Spleen (tissue), 11 donors: ENCODE data around the gene CLCN6. TPM values are rescaled to one million over a fixed set of nuclear protein-coding genes. Genes with fewer than 3 reads are reported as not detected.

Source experiments
- DNase-seq: peaks from one replicate; pipeline ENCODE4 v3.0.0-alpha.2; 2020
- H3K27ac ChIP-seq, 8 donors: fragments of 200-600 bp; sonication (generic) in 7 of 8; 1 replicate in 4 of 8; 2 replicates in 4 of 8; pipeline versions ENCODE4 v1.5.0 to v1.8.0; 2016 to 2021; ENCODE audit warnings: inconsistent platforms in 4 of 8, mild to moderate bottlenecking in 4 of 8, moderate library complexity in 1 of 8
- H3K27me3 ChIP-seq, 7 donors: fragments of 200-600 bp; sonication (generic) in 6 of 7; replicated peaks in 1 of 7; 1 replicate in 4 of 7; 2 replicates in 3 of 7; pipeline versions ENCODE4 v1.5.0 to v1.8.0; 2016 to 2021; ENCODE audit warnings: inconsistent platforms in 3 of 7, mild to moderate bottlenecking in 1 of 7
- H3K36me3 ChIP-seq, 6 donors: fragments of 200-600 bp; sonication (generic) in 5 of 6; 1 replicate in 4 of 6; 2 replicates in 2 of 6; pipeline versions ENCODE4 v1.5.0 to v1.8.0; 2016 to 2021; ENCODE audit warnings: inconsistent platforms in 2 of 6
- H3K4me1 ChIP-seq, 6 donors: fragments of 200-600 bp; sonication (generic) in 5 of 6; 1 replicate in 3 of 6; 2 replicates in 3 of 6; pipeline versions ENCODE4 v1.5.0 to v1.8.0; 2016 to 2021; ENCODE audit warnings: inconsistent platforms in 3 of 6
- H3K4me3 ChIP-seq, 8 donors: fragments of 200-600 bp; sonication (generic) in 7 of 8; 1 replicate in 4 of 8; 2 replicates in 4 of 8; pipeline versions ENCODE4 v1.5.0 to v1.8.0; 2016 to 2021; ENCODE audit warnings: inconsistent platforms in 4 of 8, mild to moderate bottlenecking in 4 of 8, moderate library complexity in 2 of 8
- H3K9me3 ChIP-seq, 8 donors: fragments of 200-600 bp; sonication (generic) in 7 of 8; 1 replicate in 4 of 8; 2 replicates in 4 of 8; pipeline versions ENCODE4 v1.5.0 to v1.8.0; 2016 to 2021; ENCODE audit warnings: inconsistent platforms in 4 of 8
- CTCF ChIP-seq, 11 experiments: fragments of 200-600 bp in 7 of 11; fragments of 450-650 bp in 4 of 11; sonication (generic) in 4 of 11; IDR thresholded peaks in 8 of 11; conservative IDR thresholded peaks in 3 of 11; 1 replicate in 7 of 11; 2 replicates in 4 of 11; pipeline versions ENCODE4 v1.4.0 to v1.8.0; 2016 to 2021; ENCODE audit warnings: antibody characterized with exemption in 11 of 11, inconsistent platforms in 4 of 11, mild to moderate bottlenecking in 1 of 11
- POLR2A ChIP-seq, 3 donors: fragments of 450-650 bp; IDR thresholded peaks; one replicate each; pipeline ENCODE4 v1.5.1; 2017; ENCODE audit warnings: antibody characterized with exemption in 3 of 3, mild to moderate bottlenecking in 1 of 3
- POLR2AphosphoS5 ChIP-seq, 3 donors: sonication (generic); formaldehyde crosslinking; IDR thresholded peaks; one replicate each; pipeline ENCODE4 v1.5.1; 2017; ENCODE audit warnings: antibody characterized with exemption in 3 of 3
- WGBS, 5 donors: extraction: QIAGEN DNeasy Blood & Tissue Kit in 3 of 5; methylation state at CpG; one replicate each; pipeline versions ENCODE4 v1.1.5 to v1.1.7; 2013 to 2018; 5-methylcytosine and 5-hydroxymethylcytosine counted together
- intact Hi-C: fragments of 100-400 bp; cut with DNase I; formaldehyde crosslinking; loops from one replicate; pipeline ENCODE4 v1.15.0; 2023; ENCODE audit warnings: low total_unique reads
- polyA plus RNA-seq, 3 donors: library from polyadenylated mRNA; stranded (reverse); fragments of 200-250 nt; gene quantifications; one replicate each; pipeline ENCODE4 v1.2.1, GENCODE V29; 2013
- total RNA-seq, 7 donors: library from RNA; depleted of rRNA in 3 of 7; stranded (reverse); fragments of >200 nt in 3 of 7; fragmentation: NEBNext Ultra II Directional in 4 of 7; extraction: Animal tissue kit (Norgen Biotek cat#: 25700) in 4 of 7; gene quantifications; one replicate each; pipeline versions ENCODE4 v1.1.0 to v1.2.1, GENCODE V29; 2016 to 2021
- donor health status: healthy with polysubstance abuse.
- donor health status: DM: no; HTN: no; CAD: no; lungs with moderate emphysema.
- donor health status: DM: no; HTN: no; CAD: no.
- donor health status: Bipolar disorder and iron deficiency.
- donor health status: healthy.
- donor health status: DM: no; HTN: no; CAD: no.
- donor health status: DM: yes; HTN: yes; CAD: no.

CLCN6 gene
- total and polyA plus RNA-seq, 10 donors: 6.3 to 34.4 (median 23.2) TPM

GRCh38 chr1:11847667-11848372, 41.8 kb downstream of the CLCN6 start, which contains the start of gene NPPA:
NPPA (minus strand) TSS chr1:11847783; CDS start chr1:11847684, 99 bp downstream.
- WGBS, 5 donors: 62 to 67% (median 65%) methylated on average over 18 of the region's 18 CpGs
- intact Hi-C loops: no loop called here
- DNase-seq: no peak

GRCh38 chr1:11848373-11848700, 42.3 kb downstream of the CLCN6 start:
- no peak overlapping the region for H3K4me3 ChIP-seq
- no peaks in the 10 kb centered on the region for H3K9me3 ChIP-seq
- intact Hi-C loops: no loop called here
- H3K27ac ChIP-seq: no peak overlapping the region
- 72 to 86% (median 81%) methylated on average over 9 of the region's 9 CpGs for WGBS, 5 donors
- DNase-seq: no peak
- peaks cover 0 to 10% (median 3%) of the 10 kb centered on the region in 6 donors for H3K4me1 ChIP-seq
- peaks cover 0 to 6% (median 0%) of the 10 kb centered on the region in 7 donors for H3K27me3 ChIP-seq
- H3K36me3 ChIP-seq: peaks cover 0 to 44% (median 9%) of the 10 kb centered on the region in 6 donors
- TF ChIP-seq CTCF (IDR thresholded peaks at IDR 0.05 in 8 of 11, conservative IDR thresholded peaks at IDR 0.05 in 3 of 11): no peak
- no peak for TF ChIP-seq POLR2AphosphoS5 (IDR thresholded peaks at IDR 0.05)

More at GRCh38 chr1:11847667-11848372, 41.8 kb downstream of the CLCN6 start, which contains the start of gene NPPA:
- Histone ChIP-seq H3K27ac (no peak within 1 kb of the TSS), H3K4me3 (no peak within 1 kb of the TSS), H3K9me3 (no peaks in the 10 kb centered on the region), H3K36me3 (peaks cover 0 to 48% (median 9%) of the 10 kb centered on the region in 6 donors), H3K27me3 (peaks cover 0 to 1% (median 0%) of the 10 kb centered on the region in 7 donors), H3K4me1 (peaks cover 2 to 15% (median 8%) of the 10 kb centered on the region in 6 donors)
- TF ChIP-seq POLR2A (IDR thresholded peaks at IDR 0.05) (no peak), POLR2AphosphoS5 (IDR thresholded peaks at IDR 0.05) (peak in 1 of 3 donors; percentile 23)

- Histone ChIP-seq H3K9me3 (no peaks in the 10 kb centered on the region), H3K27ac (no peak overlapping the region), H3K4me1 (no peaks in the 10 kb centered on the region), H3K27me3 (peaks cover 0 to 21% (median 0%) of the 10 kb centered on the region in 7 donors), H3K36me3 (peaks cover 0 to 26% (median 0%) of the 10 kb centered on the region in 6 donors), H3K4me3 (no peak overlapping the region)
- no peak for DNase-seq
- intact Hi-C loops: no loop called here
- WGBS, 5 donors: 76 to 82% (median 77%) methylated on average over 11 of the region's 11 CpGs
- no peak for TF ChIP-seq POLR2AphosphoS5 (IDR thresholded peaks at IDR 0.05)
- TF ChIP-seq POLR2A (IDR thresholded peaks at IDR 0.05): no peak
- TF ChIP-seq CTCF (IDR thresholded peaks at IDR 0.05 in 8 of 11, conservative IDR thresholded peaks at IDR 0.05 in 3 of 11): no peak
Observed at GRCh38 chr1:11850156-11850555, 44.2 kb downstream of the CLCN6 start.

GRCh38 chr1:11851180-11851579, 45.2 kb downstream of the CLCN6 start:
- TF ChIP-seq POLR2AphosphoS5 (IDR thresholded peaks at IDR 0.05) (no peak), POLR2A (IDR thresholded peaks at IDR 0.05) (no peak), CTCF (IDR thresholded peaks at IDR 0.05 in 8 of 11, conservative IDR thresholded peaks at IDR 0.05 in 3 of 11) (no peak)
- 44 to 68% (median 56%) methylated on average over 7 of the region's 7 CpGs for WGBS, 5 donors
- no peak for DNase-seq
- H3K36me3 ChIP-seq: peaks cover 0 to 16% (median 0%) of the 10 kb centered on the region in 6 donors
- no peak overlapping the region for H3K27ac ChIP-seq
- H3K27me3 ChIP-seq: peaks cover 0 to 27% (median under 1%) of the 10 kb centered on the region in 7 donors
- H3K4me3 ChIP-seq: no peak overlapping the region
- H3K9me3 ChIP-seq: no peaks in the 10 kb centered on the region
- H3K4me1 ChIP-seq: no peaks in the 10 kb centered on the region
- intact Hi-C loops: no loop called here
